Kidney (tissue), 14 donors: ENCODE data around the gene SIX3. TPM values are rescaled to one million over a fixed set of nuclear protein-coding genes. Genes with fewer than 3 reads are reported as not detected.

Experiments used
- DNase-seq, 5 donors: peaks; one replicate each; pipeline ENCODE4 v3.0.0-alpha.2; 2013 to 2020
- FAIRE-seq: peaks from 2 replicates; lab custom pipeline; 2012; peaks lifted over from hg19 to GRCh38; lab: Jason Lieb, UNC
- H3K27ac ChIP-seq, 2 donors: one replicate each; pipeline ENCODE4 v1.7.0; 2013; ENCODE audit warnings: low read depth in 2 of 2, low read length in 2 of 2, inconsistent platforms in 1 of 2
- H3K27me3 ChIP-seq: one replicate; pipeline ENCODE4 v1.7.1; 2013; ENCODE audit warnings: low read length, inconsistent platforms; ENCODE audit not compliant: control insufficient read depth, insufficient read depth
- H3K36me3 ChIP-seq, 3 donors: one replicate each; pipeline versions ENCODE4 v1.7.0 to v1.7.1; 2013; ENCODE audit warnings: low read length in 3 of 3, control low read depth in 1 of 3, inconsistent platforms in 1 of 3; ENCODE audit not compliant: insufficient read depth in 3 of 3, control insufficient read depth in 2 of 3
- H3K4me1 ChIP-seq, 3 donors: one replicate each; pipeline versions ENCODE4 v1.7.0 to v1.7.1; 2013; ENCODE audit warnings: low read length in 3 of 3, inconsistent platforms in 1 of 3, low read depth in 1 of 3; ENCODE audit not compliant: control insufficient read depth in 2 of 3, insufficient read depth in 2 of 3
- H3K4me3 ChIP-seq, 3 donors: one replicate each; pipeline versions ENCODE4 v1.7.0 to v1.8.1; 2013; ENCODE audit warnings: low read length in 3 of 3, control low read depth in 1 of 3, inconsistent platforms in 1 of 3
- H3K9ac ChIP-seq, 3 donors: one replicate each; pipeline versions ENCODE4 v1.7.0 to v1.7.1; 2013; ENCODE audit warnings: low read length in 3 of 3, control low read depth in 1 of 3, inconsistent platforms in 1 of 3
- H3K9me3 ChIP-seq, 3 donors: one replicate each; pipeline versions ENCODE4 v1.7.0 to v1.7.1; 2013; ENCODE audit warnings: low read length in 3 of 3, control low read depth in 1 of 3, inconsistent platforms in 1 of 3; ENCODE audit not compliant: control insufficient read depth in 2 of 3, insufficient read depth in 1 of 3
- CTCF ChIP-seq: IDR thresholded peaks from 3 replicates; pipeline ENCODE4 v1.5.1; 2012; ENCODE audit warnings: mild to moderate bottlenecking, moderate library complexity, borderline replicate concordance; ENCODE audit not compliant: insufficient read depth; ENCODE audit errors: extremely low read depth
- intact Hi-C: fragments of 100-400 bp; cut with DNase I; formaldehyde crosslinking; loops from one replicate; pipeline ENCODE4 v1.11.1; 2022
- polyA plus RNA-seq: library from polyadenylated mRNA; stranded (reverse); fragments of 350-450 nt; fragmentation: Illumina TruSeq; extraction: RNeasy Lipid Tissue Mini Kit (QIAGEN cat#74804); gene quantifications from one replicate; pipeline ENCODE4 v1.2.3, GENCODE V29; 2014; ENCODE audit warnings: low read depth, low replicate concordance; ENCODE audit not compliant: insufficient read depth
- total RNA-seq: library from RNA; stranded (reverse); fragmentation: NEBNext Ultra II Directional; extraction: Animal tissue kit (Norgen Biotek cat#: 25700); gene quantifications from one replicate; pipeline ENCODE4 v1.2.1, GENCODE V29; 2021
- donor health status: control.
- donor health status: control.
- donor health status: control.
- donor health status: control.
- donor health status: control.
- donor health status: DM: yes; HTN: yes; CAD: no.
- donor health status: Normal renal cell carcinoma (clear cell type).

The SIX3 gene
- total and polyA plus RNA-seq, 2 donors from 2014 or later = 0.16 to 0.19 TPM

GRCh38 chr2:44980751-44981713, 39.5 kb downstream of the SIX3 start:
- no peaks in the 10 kb centered on the region for H3K36me3 ChIP-seq
- no peak for TF ChIP-seq CTCF
- DNase-seq (peak in 2 of 5 donors; percentile 30 to 55), FAIRE-seq (no peak)
- H3K9me3 ChIP-seq = no peaks in the 10 kb centered on the region
- no peak overlapping the region for H3K4me3 ChIP-seq
- no peak overlapping the region for H3K9ac ChIP-seq
- no peaks in the 10 kb centered on the region for H3K4me1 ChIP-seq
- peaks cover 2% of the 10 kb centered on the region for H3K27me3 ChIP-seq
- no peak overlapping the region for H3K27ac ChIP-seq
- intact Hi-C loops = loop anchor here (5.0 kb wide), 1 partner anchor 516 kb away; no protein-coding TSS in a partner anchor

GRCh38 chr2:44981714-44982108, 40.2 kb downstream of the SIX3 start:
- peak; percentile 85 to 92 (median 88) for DNase-seq
- intact Hi-C loops = loop anchor here (5.0 kb wide), 1 partner anchor 516 kb away; no protein-coding TSS in a partner anchor
- Histone ChIP-seq H3K4me3 (no peak overlapping the region), H3K27me3 (peaks cover 2% of the 10 kb centered on the region), H3K9ac (no peak overlapping the region), H3K9me3 (no peaks in the 10 kb centered on the region), H3K36me3 (no peaks in the 10 kb centered on the region), H3K4me1 (no peaks in the 10 kb centered on the region), H3K27ac (no peak overlapping the region)
- TF ChIP-seq CTCF = peak; percentile 92
- FAIRE-seq = no peak

- Histone ChIP-seq H3K9me3 (peaks cover 0 to 10% (median 5%) of the 10 kb centered on the region in 3 donors), H3K36me3 (no peaks in the 10 kb centered on the region), H3K9ac (no peak overlapping the region), H3K4me3 (no peak overlapping the region), H3K27me3 (no peaks in the 10 kb centered on the region), H3K4me1 (no peaks in the 10 kb centered on the region), H3K27ac (no peak overlapping the region)
- FAIRE-seq (no peak), DNase-seq (no peak)
- intact Hi-C loops = loop anchor here (5.0 kb wide), 1 partner anchor 513 kb away; no protein-coding TSS in a partner anchor
- TF ChIP-seq CTCF = no peak
Observed at GRCh38 chr2:44983836-44984604, 42.5 kb downstream of the SIX3 start.
